Smooth muscle cell (in vitro differentiated cells): ENCODE data around the gene RAPGEF1. TPM values are rescaled to one million over a fixed set of nuclear protein-coding genes. Genes with fewer than 3 reads are reported as not detected.

Source experiments
- DNase-seq: peaks from one replicate; lab custom pipeline; 2025; ENCODE audit not compliant: unreplicated experiment; lab: John Stamatoyannopoulos, UW
- H2AFZ ChIP-seq: fragments of 200-600 bp; sonication (generic); 2 replicates; pipeline ENCODE4 v1.6.0; 2016; ENCODE audit warnings: antibody characterized with exemption, low read depth, mild to moderate bottlenecking
- H3F3A ChIP-seq: fragments of 200-600 bp; sonication (generic); 2 replicates; pipeline ENCODE4 v1.6.0; 2017; ENCODE audit warnings: antibody characterized with exemption, low read depth
- H3K27ac ChIP-seq: fragments of 200-600 bp; sonication (generic); 2 replicates; pipeline ENCODE4 v1.5.1; 2016; ENCODE audit warnings: low read depth, mild to moderate bottlenecking
- H3K27me3 ChIP-seq: fragments of 200-600 bp; sonication (generic); 2 replicates; pipeline ENCODE4 v1.6.1; 2016; ENCODE audit warnings: low read depth, mild to moderate bottlenecking
- H3K36me3 ChIP-seq: fragments of 200-600 bp; sonication (generic); 2 replicates; pipeline ENCODE4 v1.5.1; 2016; ENCODE audit warnings: low read depth
- H3K4me1 ChIP-seq: fragments of 200-600 bp; sonication (generic); 2 replicates; pipeline ENCODE4 v1.5.1; 2016; ENCODE audit warnings: low read depth
- H3K4me2 ChIP-seq: fragments of 200-600 bp; sonication (generic); 2 replicates; pipeline ENCODE4 v1.6.0; 2016; ENCODE audit warnings: mild to moderate bottlenecking
- H3K4me3 ChIP-seq: fragments of 200-600 bp; sonication (generic); 2 replicates; pipeline ENCODE4 v1.5.1; 2016; ENCODE audit warnings: mild to moderate bottlenecking
- H3K79me2 ChIP-seq: fragments of 200-600 bp; sonication (generic); 2 replicates; pipeline ENCODE4 v1.6.0; 2016; ENCODE audit warnings: low read depth, mild to moderate bottlenecking
- H3K9ac ChIP-seq: fragments of 200-600 bp; sonication (generic); 2 replicates; pipeline ENCODE4 v1.6.0; 2016; ENCODE audit warnings: low read depth
- H3K9me3 ChIP-seq: fragments of 200-600 bp; sonication (generic); replicated peaks from 2 replicates; pipeline ENCODE4 v1.5.1; 2016; ENCODE audit warnings: low read depth
- H4K20me1 ChIP-seq: fragments of 200-600 bp; sonication (generic); 2 replicates; pipeline ENCODE4 v1.6.0; 2016; ENCODE audit warnings: low read depth
- CTCF ChIP-seq: fragments of 200-600 bp; sonication (generic); IDR thresholded peaks from 2 replicates; pipeline ENCODE4 v1.5.1; 2017; ENCODE audit warnings: borderline replicate concordance, mild to moderate bottlenecking, antibody characterized with exemption; ENCODE audit not compliant: insufficient read depth, poor library complexity, severe bottlenecking
- WGBS: methylation state at CpG from one replicate; pipeline ENCODE4 v1.1.7; 2016; ENCODE audit warnings: low lambda C conversion rate; 5-methylcytosine and 5-hydroxymethylcytosine counted together
- polyA plus RNA-seq: library from polyadenylated mRNA; unstranded; fragments of >200 nt; fragmentation: Nextera tagmentation; extraction: Ambion mirVana; gene quantifications from 2 replicates; pipeline ENCODE4 v1.2.1, GENCODE V29; 2016
- total RNA-seq: library from RNA; depleted of rRNA; stranded (reverse); fragments of >200 nt; gene quantifications from 2 replicates; pipeline ENCODE4 v1.2.3, GENCODE V29; 2014

Gene RAPGEF1
- total and polyA plus RNA-seq, 2 experiments from 2014 or later, result 16.4 to 17.8 TPM

- Histone ChIP-seq H3K9me3 (no peaks in the 10 kb centered on the region), H3K79me2 (peaks cover 49% of the 10 kb centered on the region), H3K4me2 (peak overlapping the region; percentile 41), H3K27ac (no peak overlapping the region), H3F3A (no peaks in the 10 kb centered on the region), H3K4me1 (no peaks in the 10 kb centered on the region), H2AFZ (no peak overlapping the region), H3K9ac (no peak overlapping the region), H3K27me3 (no peaks in the 10 kb centered on the region), H4K20me1 (peaks cover 90% of the 10 kb centered on the region), H3K36me3 (no peaks in the 10 kb centered on the region), H3K4me3 (no peak overlapping the region)
- TF ChIP-seq CTCF, result no peak
- 29% methylated on average over 6 of the region's 6 CpGs for WGBS
- no peak for DNase-seq
These were observed 38.0 kb downstream of the RAPGEF1 start for GRCh38 chr9:131701789-131702337.

GRCh38 chr9:131701436-131701781, 38.5 kb downstream of the RAPGEF1 start:
- peaks cover 45% of the 10 kb centered on the region for H3K79me2 ChIP-seq
- H4K20me1 ChIP-seq, result peaks cover 90% of the 10 kb centered on the region
- no peaks in the 10 kb centered on the region for H3K27me3 ChIP-seq
- WGBS, result 80% methylated on average over 1 of the region's 1 CpG
- H3K4me1 ChIP-seq, result no peaks in the 10 kb centered on the region
- no peaks in the 10 kb centered on the region for H3F3A ChIP-seq
- H3K36me3 ChIP-seq, result no peaks in the 10 kb centered on the region
- H2AFZ ChIP-seq, result no peak overlapping the region
- H3K4me3 ChIP-seq, result no peak overlapping the region
- no peaks in the 10 kb centered on the region for H3K9me3 ChIP-seq
- peak overlapping the region; percentile 41 for H3K4me2 ChIP-seq
- no peak overlapping the region for H3K9ac ChIP-seq
- DNase-seq, result no peak
- no peak for TF ChIP-seq CTCF
- H3K27ac ChIP-seq, result no peak overlapping the region

GRCh38 chr9:131700765-131701435, 39.0 kb downstream of the RAPGEF1 start:
- no peak overlapping the region for H3K9ac ChIP-seq
- 94% methylated on average over 11 of the region's 11 CpGs for WGBS
- DNase-seq, result no peak
- H3K27ac ChIP-seq, result no peak overlapping the region
- no peaks in the 10 kb centered on the region for H3F3A ChIP-seq
- no peak overlapping the region for H2AFZ ChIP-seq
- no peaks in the 10 kb centered on the region for H3K27me3 ChIP-seq
- no peak overlapping the region for H3K4me2 ChIP-seq
- H3K9me3 ChIP-seq, result no peaks in the 10 kb centered on the region
- peaks cover 90% of the 10 kb centered on the region for H4K20me1 ChIP-seq
- H3K79me2 ChIP-seq, result peaks cover 40% of the 10 kb centered on the region
- H3K4me1 ChIP-seq, result peaks cover under 1% of the 10 kb centered on the region
- TF ChIP-seq CTCF, result no peak
- H3K4me3 ChIP-seq, result no peak overlapping the region
- H3K36me3 ChIP-seq, result no peaks in the 10 kb centered on the region

- no peaks in the 10 kb centered on the region for H3K36me3 ChIP-seq
- no peaks in the 10 kb centered on the region for H3F3A ChIP-seq
- peaks cover 38% of the 10 kb centered on the region for H3K79me2 ChIP-seq
- no peak overlapping the region for H3K9ac ChIP-seq
- no peak for TF ChIP-seq CTCF
- H3K4me1 ChIP-seq, result peaks cover 7% of the 10 kb centered on the region
- no peak overlapping the region for H2AFZ ChIP-seq
- no peaks in the 10 kb centered on the region for H3K9me3 ChIP-seq
- H3K4me3 ChIP-seq, result no peak overlapping the region
- no peak overlapping the region for H3K4me2 ChIP-seq
- H3K27ac ChIP-seq, result no peak overlapping the region
- WGBS, result over 99% methylated on average over 7 of the region's 7 CpGs
- H3K27me3 ChIP-seq, result no peaks in the 10 kb centered on the region
- peaks cover 90% of the 10 kb centered on the region for H4K20me1 ChIP-seq
- no peak for DNase-seq
These were observed 39.8 kb downstream of the RAPGEF1 start for GRCh38 chr9:131700076-131700475.
